HEK293 (cell line): Measurements from ENCODE around the gene PKNOX2.

Experiments
- CTCF ChIA-PET: fragments of 350-600 bp; formaldehyde crosslinking; extraction: SDS; loops from one replicate; lab custom pipeline; 2021; ENCODE audit warnings: antibody characterized with exemption; lab: Yijun Ruan, JAX
- POLR2A ChIA-PET: fragments of 300-600 bp; formaldehyde crosslinking; extraction: SDS; loops from one replicate; lab custom pipeline; 2020; ENCODE audit warnings: antibody characterized with exemption, inconsistent platforms; lab: Yijun Ruan, JAX
- H3K27ac ChIP-seq: fragments of 200-500 bp; sonication (Bioruptor generic); 2 replicates; pipeline ENCODE4 v1.5.1; 2014; ENCODE audit warnings: low read depth, low read length, control low read depth, inconsistent platforms; ENCODE audit errors: extremely low read depth
- H3K36me3 ChIP-seq, 2 experiments: fragments of 200-500 bp in 1 of 2; sonication (Bioruptor generic) in 1 of 2; 1 replicate in 1 of 2; 2 replicates in 1 of 2; pipeline ENCODE4 v1.5.1; 2014 to 2017; ENCODE audit warnings: inconsistent platforms in 2 of 2, low read length in 2 of 2; ENCODE audit not compliant: control insufficient read depth in 2 of 2, insufficient read depth in 1 of 2
- H3K4me1 ChIP-seq: fragments of 200-500 bp; sonication (Bioruptor generic); 2 replicates; pipeline ENCODE4 v1.5.1; 2014; ENCODE audit warnings: mild to moderate bottlenecking, low read length, inconsistent platforms; ENCODE audit not compliant: control insufficient read depth, insufficient read depth
- H3K4me3 ChIP-seq: 2 replicates; pipeline ENCODE4 v1.5.1; 2011; ENCODE audit warnings: low read depth, mild to moderate bottlenecking, control low read depth, low read length, moderate library complexity
- H3K9me3 ChIP-seq: fragments of 200-500 bp; sonication (Bioruptor generic); 2 replicates; pipeline ENCODE4 v1.5.1; 2014; ENCODE audit warnings: low read depth, low read length, inconsistent platforms; ENCODE audit not compliant: control insufficient read depth, insufficient read depth
- CTCF ChIP-seq: fragments of 450-650 bp; formaldehyde crosslinking; IDR thresholded peaks from 2 replicates; pipeline ENCODE4 v1.5.1; 2016; ENCODE audit warnings: missing biosample characterization, missing genetic modification characterization
- GFI1B ChIP-seq: fragments of 450-650 bp; formaldehyde crosslinking; IDR thresholded peaks from 2 replicates; pipeline ENCODE4 v1.5.1; 2016; ENCODE audit warnings: missing biosample characterization, missing genetic modification characterization
- GLI2 ChIP-seq: fragments of 450-650 bp; formaldehyde crosslinking; IDR thresholded peaks from 2 replicates; pipeline ENCODE4; 2017; ENCODE audit warnings: missing biosample characterization, missing genetic modification characterization, low read depth, borderline replicate concordance
- SP2 ChIP-seq: fragments of 450-650 bp; formaldehyde crosslinking; IDR thresholded peaks from 2 replicates; pipeline ENCODE4 v1.5.1; 2016; ENCODE audit warnings: missing biosample characterization, missing genetic modification characterization
- TCF7L2 ChIP-seq: IDR thresholded peaks from 2 replicates; pipeline ENCODE4 v1.6.1; 2011; ENCODE audit warnings: low read depth, mild to moderate bottlenecking, inconsistent platforms, low read length, moderate library complexity, borderline replicate concordance
- ZBTB49 ChIP-seq: fragments of 450-650 bp; formaldehyde crosslinking; IDR thresholded peaks from 2 replicates; pipeline ENCODE4 v1.5.1; 2016; ENCODE audit warnings: missing biosample characterization, missing genetic modification characterization, low read depth
- ZBTB8A ChIP-seq: fragments of 450-650 bp; formaldehyde crosslinking; IDR thresholded peaks from 2 replicates; pipeline ENCODE4 v1.5.1; 2016; ENCODE audit warnings: missing biosample characterization, missing genetic modification characterization
- ZNF155 ChIP-seq: fragments of 450-650 bp; formaldehyde crosslinking; IDR thresholded peaks from 2 replicates; pipeline ENCODE4 v1.5.1; 2016; ENCODE audit warnings: missing biosample characterization, missing genetic modification characterization
- ZNF2 ChIP-seq: fragments of 450-650 bp; formaldehyde crosslinking; IDR thresholded peaks from 2 replicates; pipeline ENCODE4 v1.5.1; 2016; ENCODE audit warnings: missing biosample characterization, missing genetic modification characterization
- ZNF433 ChIP-seq: fragments of 450-650 bp; formaldehyde crosslinking; IDR thresholded peaks from 2 replicates; pipeline ENCODE4 v1.5.1; 2016; ENCODE audit warnings: missing biosample characterization, missing genetic modification characterization, low read depth
- ZNF449 ChIP-seq: fragments of 450-650 bp; formaldehyde crosslinking; IDR thresholded peaks from 2 replicates; pipeline ENCODE4 v1.5.1; 2017; ENCODE audit warnings: missing biosample characterization, mild to moderate bottlenecking, missing genetic modification characterization, moderate library complexity
- ZNF548 ChIP-seq: fragments of 450-650 bp; formaldehyde crosslinking; IDR thresholded peaks from 2 replicates; pipeline ENCODE4 v1.5.1; 2016; ENCODE audit warnings: missing biosample characterization, missing genetic modification characterization
- ZNF571 ChIP-seq: fragments of 450-650 bp; formaldehyde crosslinking; IDR thresholded peaks from 2 replicates; pipeline ENCODE4 v1.5.0; 2017; ENCODE audit warnings: missing biosample characterization, missing genetic modification characterization
- ZNF621 ChIP-seq: fragments of 450-650 bp; formaldehyde crosslinking; IDR thresholded peaks from 2 replicates; pipeline ENCODE4 v1.5.1; 2017; ENCODE audit warnings: missing biosample characterization, missing genetic modification characterization
- ZNF624 ChIP-seq: fragments of 450-650 bp; formaldehyde crosslinking; IDR thresholded peaks from 2 replicates; pipeline ENCODE4 v1.5.1; 2017; ENCODE audit warnings: missing biosample characterization, missing genetic modification characterization
- ZNF654 ChIP-seq: fragments of 450-650 bp; formaldehyde crosslinking; IDR thresholded peaks from 2 replicates; pipeline ENCODE4 v1.5.1; 2016; ENCODE audit warnings: low read depth, missing biosample characterization, missing genetic modification characterization
- ZNF658 ChIP-seq: fragments of 450-650 bp; formaldehyde crosslinking; IDR thresholded peaks from 2 replicates; pipeline ENCODE4; 2016; ENCODE audit warnings: missing biosample characterization, missing genetic modification characterization
- ZNF776 ChIP-seq: fragments of 450-650 bp; formaldehyde crosslinking; IDR thresholded peaks from 2 replicates; pipeline ENCODE4 v1.5.0; 2017; ENCODE audit warnings: missing biosample characterization, missing genetic modification characterization, borderline replicate concordance
- TF ChIP-seq, protein P1 (sequence below): fragments of 450-650 bp; formaldehyde crosslinking; IDR thresholded peaks from 2 replicates; pipeline ENCODE4 v1.5.1; 2016; ENCODE audit warnings: missing biosample characterization, missing genetic modification characterization
- TF ChIP-seq, protein P2 (sequence below): fragments of 450-650 bp; formaldehyde crosslinking; IDR thresholded peaks from 2 replicates; pipeline ENCODE4 v1.5.1; 2016; ENCODE audit warnings: missing biosample characterization, missing genetic modification characterization

Gene PKNOX2

DNA sequence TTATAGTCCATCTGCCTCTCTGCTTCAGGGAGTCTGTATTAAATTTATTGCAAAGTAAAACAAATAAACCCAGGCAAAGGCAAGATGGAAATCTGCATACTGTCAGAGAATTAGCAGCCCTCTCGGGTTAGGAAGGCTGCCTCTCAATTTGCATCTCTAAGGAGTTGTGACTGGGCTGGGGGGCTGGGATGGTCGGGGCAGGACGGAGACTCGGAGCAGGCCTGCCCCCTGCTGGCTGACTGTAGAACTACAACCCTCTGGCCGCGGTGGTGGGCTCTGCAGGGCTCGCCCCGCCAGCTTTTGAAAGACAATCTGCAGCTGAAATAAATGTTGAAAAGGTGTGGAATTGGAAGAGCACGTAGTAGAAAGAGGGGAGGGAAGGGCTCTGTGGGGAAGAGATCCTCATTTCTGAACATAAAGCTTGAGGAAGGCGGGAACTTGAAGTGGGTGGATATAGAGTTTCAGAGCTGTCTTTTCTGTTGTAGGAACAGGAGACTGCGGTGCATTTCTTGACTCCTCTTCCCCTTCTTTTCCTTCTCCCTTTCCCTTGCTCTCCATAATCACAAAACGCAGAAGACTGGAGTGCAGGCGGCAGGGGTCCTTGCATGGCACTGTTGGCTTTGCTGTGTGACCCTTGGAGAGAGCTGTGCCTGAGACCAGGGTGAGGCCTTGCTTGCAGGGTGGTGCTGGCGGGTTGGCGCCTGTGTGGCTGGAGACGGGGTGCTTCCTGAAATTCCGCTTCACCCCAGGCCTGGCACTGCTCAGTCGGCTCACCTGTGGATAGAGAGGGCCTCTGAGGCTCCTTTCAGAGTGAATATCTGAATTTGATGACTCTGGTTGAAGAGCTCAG lies 22.6 kb upstream of the PKNOX2 start:
- no peaks in the 10 kb centered on the region for H3K36me3 ChIP-seq
- no peak overlapping the region for H3K27ac ChIP-seq
- H3K4me3 ChIP-seq, result no peak overlapping the region
- no peaks in the 10 kb centered on the region for H3K9me3 ChIP-seq
- ChIA-PET POLR2A (interaction anchor here (1.1 kb wide), 1 partner anchor 30 kb away, joined by 3 read pairs; the partner anchor contains the start of gene TMEM218), CTCF (interaction anchor here (0.5 to 6.2 kb wide), 45 partner anchors 8 to 1071 kb away, joined by 3 to 83 read pairs (median 4); partner anchors contain the start of genes CCDC15, ROBO4, SLC37A2 and TMEM218)
- H3K4me1 ChIP-seq, result no peaks in the 10 kb centered on the region
- no peak for TF ChIP-seq ZNF571 (tag by site-specific recombination)
- no peak for TF ChIP-seq GFI1B (tag by site-specific recombination)
- no peak for TF ChIP-seq ZNF155 (tag by site-specific recombination)
- peak; percentile 37; the same call in 1 of the 2 replicates for TF ChIP-seq ZNF2
- TF ChIP-seq CTCF (tag by site-specific recombination), result peak; percentile 62; the same call in 1 of the 2 replicates
- TF ChIP-seq, protein P1, sequence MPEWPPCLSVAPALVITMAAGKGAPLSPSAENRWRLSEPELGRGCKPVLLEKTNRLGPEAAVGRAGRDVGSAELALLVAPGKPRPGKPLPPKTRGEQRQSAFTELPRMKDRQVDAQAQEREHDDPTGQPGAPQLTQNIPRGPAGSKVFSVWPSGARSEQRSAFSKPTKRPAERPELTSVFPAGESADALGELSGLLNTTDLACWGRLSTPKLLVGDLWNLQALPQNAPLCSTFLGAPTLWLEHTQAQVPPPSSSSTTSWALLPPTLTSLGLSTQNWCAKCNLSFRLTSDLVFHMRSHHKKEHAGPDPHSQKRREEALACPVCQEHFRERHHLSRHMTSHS (tag by site-specific recombination), result no peak
- peak; percentile 55 for TF ChIP-seq ZNF654

- Histone ChIP-seq H3K4me3 (no peak overlapping the region), H3K4me1 (no peaks in the 10 kb centered on the region), H3K9me3 (no peaks in the 10 kb centered on the region), H3K27ac (no peak overlapping the region), H3K36me3 (no peaks in the 10 kb centered on the region)
- ChIA-PET CTCF (interaction anchor here (0.6 kb wide), 1 partner anchor 287 kb away, joined by 5 read pairs; no protein-coding TSS in a partner anchor), POLR2A (no interaction called here)
- TF ChIP-seq ZNF433, result no peak
- TF ChIP-seq ZNF449, result no peak
- TF ChIP-seq ZNF776, result no peak
- no peak for TF ChIP-seq TCF7L2
These were observed 18.3 kb upstream of the PKNOX2 start for GRCh38 chr11:125146232-125146631.

DNA sequence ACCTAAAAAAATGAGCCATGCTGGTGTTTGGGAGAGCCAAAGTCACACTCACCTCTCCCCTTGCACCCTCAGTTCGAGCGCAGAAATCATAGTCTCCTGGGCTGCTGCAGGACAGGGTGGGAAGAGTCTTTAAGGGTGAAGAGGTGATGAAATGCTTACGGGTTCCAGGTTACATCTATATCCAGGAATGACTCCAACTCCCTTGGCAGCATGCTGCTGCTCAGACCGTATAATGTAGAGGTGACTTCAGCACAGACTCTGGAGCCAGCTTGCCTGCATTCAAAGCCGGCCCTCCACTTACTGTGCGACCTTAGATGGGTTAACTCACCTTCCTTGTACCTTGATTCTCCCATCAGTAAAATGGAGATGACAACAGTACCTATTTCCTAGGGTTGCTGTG lies 17.3 kb upstream of the PKNOX2 start:
- CTCF ChIA-PET, result no interaction called here
- H3K27ac ChIP-seq, result no peak overlapping the region
- H3K4me1 ChIP-seq, result no peaks in the 10 kb centered on the region
- no peaks in the 10 kb centered on the region for H3K36me3 ChIP-seq
- POLR2A ChIA-PET, result no interaction called here
- H3K9me3 ChIP-seq, result no peaks in the 10 kb centered on the region
- H3K4me3 ChIP-seq, result no peak overlapping the region
- TF ChIP-seq ZNF624 (tag by site-specific recombination), result no peak
- TF ChIP-seq ZBTB49 (tag by site-specific recombination), result no peak
- no peak for TF ChIP-seq GFI1B (tag by site-specific recombination)
- no peak for TF ChIP-seq ZNF658 (tag by site-specific recombination)
- TF ChIP-seq ZNF621, result no peak
- TF ChIP-seq ZBTB8A (tag by site-specific recombination), result no peak
- no peak for TF ChIP-seq ZNF548 (tag by site-specific recombination)
- no peak for TF ChIP-seq SP2 (tag by site-specific recombination)
- TF ChIP-seq, protein P2, sequence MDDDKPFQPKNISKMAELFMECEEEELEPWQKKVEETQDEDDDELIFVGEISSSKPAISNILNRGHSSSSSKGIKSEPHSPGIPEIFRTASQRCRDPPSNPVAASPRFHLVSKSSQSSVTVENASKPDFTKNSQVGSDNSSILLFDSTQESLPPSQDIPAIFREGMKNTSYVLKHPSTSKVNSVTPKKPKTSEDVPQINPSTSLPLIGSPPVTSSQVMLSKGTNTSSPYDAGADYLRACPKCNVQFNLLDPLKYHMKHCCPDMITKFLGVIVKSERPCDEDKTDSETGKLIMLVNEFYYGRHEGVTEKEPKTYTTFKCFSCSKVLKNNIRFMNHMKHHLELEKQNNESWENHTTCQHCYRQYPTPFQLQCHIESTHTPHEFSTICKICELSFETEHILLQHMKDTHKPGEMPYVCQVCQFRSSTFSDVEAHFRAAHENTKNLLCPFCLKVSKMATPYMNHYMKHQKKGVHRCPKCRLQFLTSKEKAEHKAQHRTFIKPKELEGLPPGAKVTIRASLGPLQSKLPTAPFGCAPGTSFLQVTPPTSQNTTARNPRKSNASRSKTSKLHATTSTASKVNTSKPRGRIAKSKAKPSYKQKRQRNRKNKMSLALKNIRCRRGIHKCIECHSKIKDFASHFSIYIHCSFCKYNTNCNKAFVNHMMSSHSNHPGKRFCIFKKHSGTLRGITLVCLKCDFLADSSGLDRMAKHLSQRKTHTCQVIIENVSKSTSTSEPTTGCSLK (tag by site-specific recombination), result no peak
- no peak for TF ChIP-seq GLI2 (tag by site-specific recombination)
